Gastroesophageal sphincter (tissue), 4 donors: Measurements from ENCODE around the gene PLA2G5. TPM values are rescaled to one million over a fixed set of nuclear protein-coding genes. Genes with fewer than 3 reads are reported as not detected.

Experiments used
- ATAC-seq: fragments of 150-250 bp; one replicate; pipeline ENCODE4 v1.9.1; 2016; ENCODE audit warnings: mild to moderate bottlenecking, moderate library complexity
- H3K27ac ChIP-seq, 4 donors: fragments of 200-600 bp; sonication (generic) in 3 of 4; 1 replicate in 3 of 4; 2 replicates in 1 of 4; pipeline ENCODE4 v1.5.1; 2016 to 2019
- H3K27me3 ChIP-seq: fragments of 200-600 bp; sonication (generic); one replicate; pipeline ENCODE4 v1.5.1; 2019
- H3K36me3 ChIP-seq, 2 donors: fragments of 200-600 bp; sonication (generic); one replicate each; pipeline ENCODE4 v1.5.1; 2019; ENCODE audit warnings: control low read depth in 1 of 2
- H3K4me1 ChIP-seq, 3 donors: fragments of 200-600 bp; sonication (generic); 1 replicate in 2 of 3; 2 replicates in 1 of 3; pipeline ENCODE4 v1.5.1; 2016 to 2019; ENCODE audit warnings: control low read depth in 2 of 3
- H3K4me3 ChIP-seq, 2 donors: fragments of 200-600 bp; sonication (generic); one replicate each; pipeline ENCODE4 v1.5.1; 2019; ENCODE audit warnings: mild to moderate bottlenecking in 1 of 2, moderate library complexity in 1 of 2
- H3K9me3 ChIP-seq, 3 donors: fragments of 200-600 bp; sonication (generic); one replicate each; pipeline ENCODE4 v1.5.1; 2017 to 2019; ENCODE audit warnings: control low read depth in 2 of 3
- CTCF ChIP-seq, 4 experiments: fragments of 200-600 bp in 2 of 4; fragments of 450-650 bp in 2 of 4; sonication (generic) in 1 of 4; IDR thresholded peaks; one replicate each; pipeline ENCODE4 v1.5.1; 2017 to 2019; ENCODE audit warnings: antibody characterized with exemption in 4 of 4, mild to moderate bottlenecking in 2 of 4, moderate library complexity in 2 of 4
- EP300 ChIP-seq: sonication (generic); formaldehyde crosslinking; IDR thresholded peaks from one replicate; pipeline ENCODE4 v1.6.1; 2017; ENCODE audit warnings: antibody characterized with exemption, mild to moderate bottlenecking
- POLR2A ChIP-seq, 2 donors: fragments of 450-650 bp; IDR thresholded peaks; one replicate each; pipeline ENCODE4 v1.6.1; 2017; ENCODE audit warnings: antibody characterized with exemption in 2 of 2, mild to moderate bottlenecking in 2 of 2, moderate library complexity in 1 of 2
- POLR2AphosphoS5 ChIP-seq: sonication (generic); formaldehyde crosslinking; IDR thresholded peaks from one replicate; pipeline ENCODE4 v1.6.1; 2017; ENCODE audit warnings: antibody characterized with exemption
- WGBS, 2 donors: methylation state at CpG; one replicate each; pipeline ENCODE4 v1.1.5; 2018; ENCODE audit warnings: low coverage in 1 of 2; 5-methylcytosine and 5-hydroxymethylcytosine counted together
- total RNA-seq, 4 donors: library from RNA; depleted of rRNA; stranded (reverse); fragments of >200 nt; gene quantifications; one replicate each; pipeline ENCODE4 v1.1.0, GENCODE V29; 2016

The PLA2G5 gene
- total RNA-seq, 4 donors from 2014 or later: 8.8 to 47.1 (median 23.4) TPM

DNA sequence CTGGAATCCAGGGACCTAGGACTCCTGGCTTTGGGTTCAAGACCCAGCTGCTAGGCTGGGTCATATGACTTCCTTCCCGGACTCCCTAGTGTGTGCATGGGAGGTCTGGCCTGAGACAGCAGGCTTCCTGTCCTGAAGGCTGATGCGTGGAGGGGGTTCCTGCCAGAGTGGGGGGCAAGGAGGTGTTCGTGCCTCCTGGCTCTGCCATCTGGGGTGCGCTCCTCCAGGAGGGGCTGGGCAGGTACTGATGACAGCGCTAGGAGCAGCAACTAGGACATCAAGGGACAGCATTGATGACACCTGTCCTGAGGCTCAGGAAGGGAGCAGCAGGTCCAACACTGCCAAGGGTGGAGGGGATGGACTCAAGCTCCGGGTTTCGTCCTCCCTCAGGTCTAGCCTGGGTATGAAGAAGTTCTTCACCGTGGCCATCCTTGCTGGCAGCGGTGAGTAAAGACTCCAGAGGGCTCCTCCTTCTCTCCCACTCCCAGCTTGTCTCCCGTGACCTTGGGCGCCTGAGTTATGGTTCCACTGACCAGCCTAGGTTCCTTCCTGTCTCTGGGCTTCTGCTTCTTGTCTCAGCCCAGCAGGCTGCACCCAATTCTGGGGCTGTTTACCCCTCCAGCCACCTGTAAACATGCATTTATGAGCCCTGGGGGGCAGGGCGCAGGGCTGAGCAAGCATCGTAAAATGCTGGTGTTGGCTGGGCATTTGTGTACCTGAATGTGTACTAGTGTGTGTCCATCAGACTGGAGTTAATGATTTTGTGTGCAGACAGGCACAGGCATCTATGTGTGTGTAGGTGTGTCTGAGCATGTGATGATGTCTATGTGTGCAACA lies 70.0 kb downstream of the PLA2G5 start:
- Histone ChIP-seq H3K36me3 (no peaks in the 10 kb centered on the region), H3K27ac (no peak overlapping the region), H3K4me3 (no peak overlapping the region), H3K9me3 (no peaks in the 10 kb centered on the region), H3K4me1 (no peaks in the 10 kb centered on the region), H3K27me3 (peaks cover 36% of the 10 kb centered on the region)
- 65 to 90% methylated on average over 6 to 7 of the region's 13 CpGs for WGBS, 2 donors
- TF ChIP-seq EP300 (no peak), CTCF (IDR thresholded peaks at IDR 0.05) (no peak), POLR2A (IDR thresholded peaks at IDR 0.05) (no peak), POLR2AphosphoS5 (no peak)
- ATAC-seq: no peak

GRCh38 chr1:20141001-20141400 lies 71.0 kb downstream of the PLA2G5 start:
- H3K4me3 ChIP-seq: no peak overlapping the region
- ATAC-seq: no peak
- H3K27me3 ChIP-seq: peaks cover 36% of the 10 kb centered on the region
- no peak overlapping the region for H3K27ac ChIP-seq
- H3K9me3 ChIP-seq: no peaks in the 10 kb centered on the region
- H3K4me1 ChIP-seq: no peaks in the 10 kb centered on the region
- H3K36me3 ChIP-seq: no peaks in the 10 kb centered on the region
- 78 to 92% methylated on average over 2 to 7 of the region's 9 CpGs for WGBS, 2 donors
- TF ChIP-seq EP300: no peak
- TF ChIP-seq POLR2A (IDR thresholded peaks at IDR 0.05): no peak

DNA sequence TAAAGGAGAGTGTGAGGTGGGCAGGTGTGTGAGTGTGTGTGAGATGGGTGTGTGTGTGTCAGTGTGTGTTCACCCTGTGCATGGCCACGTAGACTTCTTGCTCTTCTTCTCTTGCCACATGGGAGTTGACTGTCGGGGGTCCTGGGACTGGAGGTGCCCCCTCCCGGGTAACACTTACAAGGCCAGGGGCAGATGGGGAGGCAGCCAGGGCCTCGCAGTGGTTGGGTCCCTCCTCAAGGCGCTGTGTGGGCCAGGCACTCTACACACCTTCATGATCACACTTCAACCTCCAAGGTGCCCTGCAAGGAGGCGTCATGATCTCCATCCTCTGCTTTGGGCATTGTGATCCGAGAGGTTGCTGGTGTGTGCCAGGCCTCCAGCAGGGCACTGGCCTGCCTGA lies 71.5 kb downstream of the PLA2G5 start:
- WGBS, 2 donors: 94 to 96% methylated on average over 3 of the region's 7 CpGs
- Histone ChIP-seq H3K27ac (no peak overlapping the region), H3K4me1 (no peaks in the 10 kb centered on the region), H3K27me3 (peaks cover 36% of the 10 kb centered on the region), H3K9me3 (no peaks in the 10 kb centered on the region), H3K4me3 (no peak overlapping the region), H3K36me3 (no peaks in the 10 kb centered on the region)
- TF ChIP-seq EP300 (no peak), POLR2A (IDR thresholded peaks at IDR 0.05) (no peak), POLR2AphosphoS5 (no peak), CTCF (IDR thresholded peaks at IDR 0.05) (no peak)
- no peak for ATAC-seq

Other genes with a start within 250 kb of the PLA2G5 start
- 1 to 10 TPM; 6.2 to 9.0 (median 7.9) TPM for gene OTUD3, start 187.8 kb upstream of the PLA2G5 start, total RNA-seq
- not detected for gene PLA2G2E, start 146.6 kb upstream of the PLA2G5 start, total RNA-seq
- 100 to 1,000 TPM in 1 of 4 donors, 10 to 100 TPM in 3; 16.5 to 300 (median 96.0) TPM for gene PLA2G2A, start 90.6 kb upstream of the PLA2G5 start, total RNA-seq
- gene PLA2G2D, start 49.3 kb downstream of the PLA2G5 start, total RNA-seq: not detected
- gene PLA2G2F, start 69.1 kb downstream of the PLA2G5 start, total RNA-seq: not detected
- gene UBXN10, start 115.9 kb downstream of the PLA2G5 start, total RNA-seq: 10 to 100 TPM in 3 of 4 donors, 1 to 10 TPM in 1; 9.2 to 27.9 (median 18.8) TPM
- under 1 TPM in 2 of 4 donors, not detected in 2; 0.31 to 0.81 TPM for gene PLA2G2C, start 116.3 kb downstream of the PLA2G5 start, total RNA-seq
- gene VWA5B1, start 220.7 kb downstream of the PLA2G5 start, total RNA-seq: under 1 TPM in 1 of 4 donors, not detected in 3; 0.12 TPM